Head of caudate nucleus (tissue), 42 donors: ENCODE measurements around the gene PPP1R12C.
"Not testable (repeated sequence)": the region's sequence is repeated elsewhere in the genome, so short reads cannot be mapped to it uniquely, and the experiment has no call there.

Experiments
- DNase-seq, 42 donors: peaks; one replicate each; pipeline versions ENCODE4 v3.0.0 to v3.0.0-alpha.2; 2020 to 2021; ENCODE audit warnings: mixed read lengths in 7 of 42
- intact Hi-C: fragments of 100-400 bp; cut with DNase I; formaldehyde crosslinking; loops from one replicate; pipeline ENCODE4 v1.15.0; 2022

The PPP1R12C gene

GRCh38 chr19:55116859-55117662 lies at the start of gene PPP1R12C:
PPP1R12C (minus strand) TSS chr19:55117637; CDS start chr19:55117543, 94 bp downstream.
- intact Hi-C loops, result no loop called here
- peak in 8 of 42 donors; percentile 15 to 46 (median 30) for DNase-seq

- DNase-seq, result peak; percentile 87 to 98 (median 96)
- intact Hi-C loops, result no loop called here
Observed at GRCh38 chr19:55166530-55167268, 49.3 kb upstream of the PPP1R12C start, which contains the start of gene DNAAF3. DNAAF3 (minus strand) TSS chr19:55166613; CDS start chr19:55166413, 200 bp downstream.

- peak in 39 of 42 donors; percentile 10 to 81 (median 63) for DNase-seq
- intact Hi-C loops, result no loop called here
Observed at GRCh38 chr19:55165952-55166529, 48.6 kb upstream of the PPP1R12C start.

- no peak for DNase-seq
- intact Hi-C loops, result no loop called here
Observed at GRCh38 chr19:55161571-55162322, 44.3 kb upstream of the PPP1R12C start.

- no peak for DNase-seq
- intact Hi-C loops, result no loop called here
Observed at GRCh38 chr19:55160986-55161365, 43.5 kb upstream of the PPP1R12C start.

GRCh38 chr19:55160128-55160985 lies 42.9 kb upstream of the PPP1R12C start:
- peak; percentile 40 to 84 (median 70) for DNase-seq
- intact Hi-C loops, result no loop called here

GRCh38 chr19:55158848-55159749 lies 41.7 kb upstream of the PPP1R12C start:
- DNase-seq, result no peak
- intact Hi-C loops, result no loop called here

GRCh38 chr19:55158423-55158822 lies 41.0 kb upstream of the PPP1R12C start:
- DNase-seq, result no peak
- intact Hi-C loops, result no loop called here

- intact Hi-C loops, result no loop called here
- DNase-seq, result no peak
Observed at GRCh38 chr19:55157064-55157908, 39.8 kb upstream of the PPP1R12C start, which contains the start of gene TNNI3. TNNI3 (minus strand) TSS chr19:55157732; CDS start chr19:55157589, 143 bp downstream.

GRCh38 chr19:55156202-55157063 lies 39.0 kb upstream of the PPP1R12C start:
- intact Hi-C loops, result no loop called here
- DNase-seq, result peak in 3 of 42 donors; percentile 24 to 46 (median 38)

- DNase-seq, intact Hi-C loops: not testable (repeated sequence)
Observed at GRCh38 chr19:55155784-55156183, 38.3 kb upstream of the PPP1R12C start.

- intact Hi-C loops, result no loop called here
Observed at GRCh38 chr19:55153652-55154264, 36.3 kb upstream of the PPP1R12C start.

GRCh38 chr19:55152017-55152416 lies 34.6 kb upstream of the PPP1R12C start:
- intact Hi-C loops, result no loop called here
- DNase-seq, result no peak

More at GRCh38 chr19:55153652-55154264, 36.3 kb upstream of the PPP1R12C start:
- no peak for DNase-seq

- intact Hi-C loops, result no loop called here
- no peak for DNase-seq
Observed at GRCh38 chr19:55149078-55150003, 31.9 kb upstream of the PPP1R12C start, which contains the start of gene TNNT1. TNNT1 (minus strand) TSS chr19:55149206; CDS start chr19:55147157, 2,049 bp downstream.
